ENCODE measurements around the gene ATG7. TPM values are rescaled to one million over a fixed set of nuclear protein-coding genes. Genes with fewer than 3 reads are reported as not detected.

ATG7 gene
- total RNA-seq, 1 experiment from 2014 or later, result 36.0 TPM

DNA sequence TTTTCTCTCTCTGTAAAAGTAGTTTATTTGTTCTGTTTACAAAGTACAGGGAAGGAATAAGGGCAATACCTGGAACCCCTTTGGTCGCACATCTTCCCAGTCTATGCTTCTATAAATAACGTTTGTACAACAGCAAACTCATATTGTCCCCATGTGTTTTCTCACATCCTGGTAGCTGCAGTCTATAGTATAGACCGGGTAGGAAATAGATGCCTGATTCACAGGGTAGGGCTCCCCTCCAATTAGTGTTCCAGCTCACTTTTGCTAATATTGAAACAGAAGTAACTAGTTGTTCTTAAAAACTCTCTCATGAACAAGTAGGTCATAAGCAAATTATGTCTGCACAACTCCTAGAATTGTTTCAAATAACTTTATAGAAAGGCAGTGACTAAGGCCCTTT lies 17.7 kb downstream of the ATG7 start:
- DNase-seq (ENCODE audit: low read depth, low spot score) (no peak), ATAC-seq (no peak)
- POLR2A ChIA-PET, result interaction anchor here (2.6 kb wide), 1 partner anchor 11 kb away, joined by 8 read pairs; no protein-coding TSS in a partner anchor
- H3K27me3 ChIP-seq (ENCODE audit: control insufficient read depth, insufficient read depth, low read length), result no peaks in the 10 kb centered on the region
- intact Hi-C loops (cut with micrococcal nuclease; ENCODE audit: unreplicated experiment), result no loop called here
- TF ChIP-seq, protein P1, sequence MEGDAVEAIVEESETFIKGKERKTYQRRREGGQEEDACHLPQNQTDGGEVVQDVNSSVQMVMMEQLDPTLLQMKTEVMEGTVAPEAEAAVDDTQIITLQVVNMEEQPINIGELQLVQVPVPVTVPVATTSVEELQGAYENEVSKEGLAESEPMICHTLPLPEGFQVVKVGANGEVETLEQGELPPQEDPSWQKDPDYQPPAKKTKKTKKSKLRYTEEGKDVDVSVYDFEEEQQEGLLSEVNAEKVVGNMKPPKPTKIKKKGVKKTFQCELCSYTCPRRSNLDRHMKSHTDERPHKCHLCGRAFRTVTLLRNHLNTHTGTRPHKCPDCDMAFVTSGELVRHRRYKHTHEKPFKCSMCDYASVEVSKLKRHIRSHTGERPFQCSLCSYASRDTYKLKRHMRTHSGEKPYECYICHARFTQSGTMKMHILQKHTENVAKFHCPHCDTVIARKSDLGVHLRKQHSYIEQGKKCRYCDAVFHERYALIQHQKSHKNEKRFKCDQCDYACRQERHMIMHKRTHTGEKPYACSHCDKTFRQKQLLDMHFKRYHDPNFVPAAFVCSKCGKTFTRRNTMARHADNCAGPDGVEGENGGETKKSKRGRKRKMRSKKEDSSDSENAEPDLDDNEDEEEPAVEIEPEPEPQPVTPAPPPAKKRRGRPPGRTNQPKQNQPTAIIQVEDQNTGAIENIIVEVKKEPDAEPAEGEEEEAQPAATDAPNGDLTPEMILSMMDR (IDR thresholded peaks at IDR 0.05), result no peak
- TF ChIP-seq, protein P2, sequence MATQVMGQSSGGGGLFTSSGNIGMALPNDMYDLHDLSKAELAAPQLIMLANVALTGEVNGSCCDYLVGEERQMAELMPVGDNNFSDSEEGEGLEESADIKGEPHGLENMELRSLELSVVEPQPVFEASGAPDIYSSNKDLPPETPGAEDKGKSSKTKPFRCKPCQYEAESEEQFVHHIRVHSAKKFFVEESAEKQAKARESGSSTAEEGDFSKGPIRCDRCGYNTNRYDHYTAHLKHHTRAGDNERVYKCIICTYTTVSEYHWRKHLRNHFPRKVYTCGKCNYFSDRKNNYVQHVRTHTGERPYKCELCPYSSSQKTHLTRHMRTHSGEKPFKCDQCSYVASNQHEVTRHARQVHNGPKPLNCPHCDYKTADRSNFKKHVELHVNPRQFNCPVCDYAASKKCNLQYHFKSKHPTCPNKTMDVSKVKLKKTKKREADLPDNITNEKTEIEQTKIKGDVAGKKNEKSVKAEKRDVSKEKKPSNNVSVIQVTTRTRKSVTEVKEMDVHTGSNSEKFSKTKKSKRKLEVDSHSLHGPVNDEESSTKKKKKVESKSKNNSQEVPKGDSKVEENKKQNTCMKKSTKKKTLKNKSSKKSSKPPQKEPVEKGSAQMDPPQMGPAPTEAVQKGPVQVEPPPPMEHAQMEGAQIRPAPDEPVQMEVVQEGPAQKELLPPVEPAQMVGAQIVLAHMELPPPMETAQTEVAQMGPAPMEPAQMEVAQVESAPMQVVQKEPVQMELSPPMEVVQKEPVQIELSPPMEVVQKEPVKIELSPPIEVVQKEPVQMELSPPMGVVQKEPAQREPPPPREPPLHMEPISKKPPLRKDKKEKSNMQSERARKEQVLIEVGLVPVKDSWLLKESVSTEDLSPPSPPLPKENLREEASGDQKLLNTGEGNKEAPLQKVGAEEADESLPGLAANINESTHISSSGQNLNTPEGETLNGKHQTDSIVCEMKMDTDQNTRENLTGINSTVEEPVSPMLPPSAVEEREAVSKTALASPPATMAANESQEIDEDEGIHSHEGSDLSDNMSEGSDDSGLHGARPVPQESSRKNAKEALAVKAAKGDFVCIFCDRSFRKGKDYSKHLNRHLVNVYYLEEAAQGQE (IDR thresholded peaks at IDR 0.05; ENCODE audit: insufficient read depth in 1 of 2, low read depth in 2 of 2, low read length in 1 of 2), result no peak
- TF ChIP-seq POLR2AphosphoS5 (IDR thresholded peaks at IDR 0.05; ENCODE audit: low read depth, low read length) (no peak), SIN3A (IDR thresholded peaks at IDR 0.05; ENCODE audit: borderline replicate concordance, insufficient read depth, low read depth, low read length) (no peak), TCF7L2 (IDR thresholded peaks at IDR 0.05; ENCODE audit: low read depth, low read length) (no peak)
- in situ Hi-C loops (cut with HindIII; ENCODE audit: low pct_unique_long_range_greater_than_20kb, low sequenced_read_pairs), result no loop called here
- no peak overlapping the region for H3K4me3 ChIP-seq (ENCODE audit: low read depth in 2 of 2, low read length in 2 of 2)
- no peaks in the 10 kb centered on the region for H3K9me3 ChIP-seq (ENCODE audit: control insufficient read depth, insufficient read depth, low read depth, low read length)
- CTCF ChIA-PET, result no interaction called here
- no TSS peak for BruUV-seq (replicated peaks)
- H3K4me1 ChIP-seq (ENCODE audit: control insufficient read depth, insufficient read depth, low read length), result peaks cover 36% of the 10 kb centered on the region
- H3K27ac ChIP-seq (ENCODE audit: low read length), result peak overlapping the region; percentile 56
- H3K36me3 ChIP-seq (ENCODE audit: control insufficient read depth, insufficient read depth, low read length), result no peaks in the 10 kb centered on the region

DNA sequence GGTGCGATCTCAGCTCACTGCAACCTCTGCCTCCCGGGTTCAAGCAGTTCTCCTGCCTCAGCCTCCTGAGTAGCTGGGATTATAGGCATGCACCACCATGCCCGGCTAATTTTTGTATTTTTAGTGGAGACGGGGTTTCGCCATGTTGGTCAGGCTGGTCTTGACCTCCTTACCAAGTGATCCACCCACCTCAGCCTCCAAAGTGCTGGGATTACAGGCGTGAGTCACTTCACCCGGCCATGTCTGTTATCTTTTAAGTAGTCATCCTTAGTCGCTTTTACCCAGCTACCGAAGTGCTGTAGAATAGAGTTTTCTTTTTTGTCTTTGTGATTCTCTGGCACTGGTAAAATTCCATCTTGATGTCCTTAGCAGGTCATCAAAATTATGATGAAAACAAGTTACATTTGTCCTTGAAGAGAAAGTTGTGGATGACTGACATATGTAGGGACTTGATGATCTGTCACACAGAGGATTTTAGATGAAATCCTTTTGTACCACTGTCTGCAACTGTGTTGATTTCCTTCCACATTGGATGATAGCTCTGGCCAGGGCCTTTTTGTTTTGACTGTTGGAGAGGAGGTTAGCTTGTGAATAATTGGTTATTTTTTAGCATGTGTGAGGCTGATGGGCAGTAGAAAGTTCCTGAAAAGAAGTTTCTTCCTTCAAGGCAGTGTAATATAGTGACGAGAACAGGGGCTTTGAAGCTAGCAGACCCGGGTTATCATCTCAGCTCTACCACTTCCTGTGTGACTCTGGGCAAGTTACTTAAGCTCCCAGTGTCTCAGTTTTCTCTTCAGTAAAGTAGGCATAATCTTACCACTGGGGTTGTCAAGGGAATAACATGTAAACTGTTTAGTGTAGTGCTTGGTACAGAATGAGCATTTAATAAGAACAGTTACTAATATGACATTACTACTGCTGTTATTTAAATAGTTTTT lies 18.8 kb downstream of the ATG7 start:
- no TSS peak for BruUV-seq (replicated peaks)
- ChIA-PET POLR2A (no interaction called here), CTCF (no interaction called here)
- intact Hi-C loops (cut with micrococcal nuclease; ENCODE audit: unreplicated experiment) (no loop called here), in situ Hi-C loops (cut with HindIII; ENCODE audit: low pct_unique_long_range_greater_than_20kb, low sequenced_read_pairs) (no loop called here)
- Histone ChIP-seq H3K36me3 (ENCODE audit: control insufficient read depth, insufficient read depth, low read length) (no peaks in the 10 kb centered on the region), H3K27ac (ENCODE audit: low read length) (peak overlapping the region; percentile 51), H3K27me3 (ENCODE audit: control insufficient read depth, insufficient read depth, low read length) (no peaks in the 10 kb centered on the region), H3K9me3 (ENCODE audit: control insufficient read depth, insufficient read depth, low read depth, low read length) (no peaks in the 10 kb centered on the region), H3K4me3 (ENCODE audit: low read depth in 2 of 2, low read length in 2 of 2) (no peak overlapping the region), H3K4me1 (ENCODE audit: control insufficient read depth, insufficient read depth, low read length) (peaks cover 33% of the 10 kb centered on the region)
- no peak for ATAC-seq
- DNase-seq (ENCODE audit: low read depth, low spot score), result no peak
- TF ChIP-seq POLR2AphosphoS5 (IDR thresholded peaks at IDR 0.05; ENCODE audit: low read depth, low read length) (no peak), TCF7L2 (IDR thresholded peaks at IDR 0.05; ENCODE audit: low read depth, low read length) (no peak), SIN3A (IDR thresholded peaks at IDR 0.05; ENCODE audit: borderline replicate concordance, insufficient read depth, low read depth, low read length) (no peak)
- TF ChIP-seq, protein P2 (IDR thresholded peaks at IDR 0.05; ENCODE audit: insufficient read depth in 1 of 2, low read depth in 2 of 2, low read length in 1 of 2), result no peak
- TF ChIP-seq, protein P1 (IDR thresholded peaks at IDR 0.05), result no peak
